A673 (cell line): ENCODE results near the gene OXNAD1.

ENCODE experiments used
- EZH2 ChIP-seq: fragments of 200-600 bp; sonication (generic); IDR thresholded peaks from 2 replicates; pipeline ENCODE4 v1.6.1; 2017; ENCODE audit warnings: borderline replicate concordance, low read depth, mild to moderate bottlenecking, mixed read lengths, antibody characterized with exemption, low read length; ENCODE audit not compliant: poor library complexity, severe bottlenecking
- TF ChIP-seq, protein P1 (sequence below): fragments of 300-800, 200-600 bp; sonication (generic); conservative IDR thresholded peaks from 2 replicates; pipeline ENCODE4 v1.5.1; 2017; ENCODE audit warnings: low read depth, mild to moderate bottlenecking, antibody characterized with exemption, low read length, moderate library complexity, mixed read lengths

GRCh38 chr3:16319307-16319706 is 54.3 kb downstream of the OXNAD1 start:
- TF ChIP-seq, protein P1, sequence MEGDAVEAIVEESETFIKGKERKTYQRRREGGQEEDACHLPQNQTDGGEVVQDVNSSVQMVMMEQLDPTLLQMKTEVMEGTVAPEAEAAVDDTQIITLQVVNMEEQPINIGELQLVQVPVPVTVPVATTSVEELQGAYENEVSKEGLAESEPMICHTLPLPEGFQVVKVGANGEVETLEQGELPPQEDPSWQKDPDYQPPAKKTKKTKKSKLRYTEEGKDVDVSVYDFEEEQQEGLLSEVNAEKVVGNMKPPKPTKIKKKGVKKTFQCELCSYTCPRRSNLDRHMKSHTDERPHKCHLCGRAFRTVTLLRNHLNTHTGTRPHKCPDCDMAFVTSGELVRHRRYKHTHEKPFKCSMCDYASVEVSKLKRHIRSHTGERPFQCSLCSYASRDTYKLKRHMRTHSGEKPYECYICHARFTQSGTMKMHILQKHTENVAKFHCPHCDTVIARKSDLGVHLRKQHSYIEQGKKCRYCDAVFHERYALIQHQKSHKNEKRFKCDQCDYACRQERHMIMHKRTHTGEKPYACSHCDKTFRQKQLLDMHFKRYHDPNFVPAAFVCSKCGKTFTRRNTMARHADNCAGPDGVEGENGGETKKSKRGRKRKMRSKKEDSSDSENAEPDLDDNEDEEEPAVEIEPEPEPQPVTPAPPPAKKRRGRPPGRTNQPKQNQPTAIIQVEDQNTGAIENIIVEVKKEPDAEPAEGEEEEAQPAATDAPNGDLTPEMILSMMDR: peak; percentile 71
- no peak for TF ChIP-seq EZH2
